K562 (cell line): ENCODE data around the gene DPM2. TPM values are rescaled to one million over a fixed set of nuclear protein-coding genes. Genes with fewer than 3 reads are reported as not detected.

Experiments
- ATAC-seq: fragments of 200-7000 bp; cut with Tn5 transposase; 3 replicates; pipeline ENCODE4 v1.9.1; 2020; ENCODE audit warnings: moderate library complexity
- BruUV-seq: library from RNA; stranded (reverse); fragments of 400-500 nt; replicated peaks from 2 replicates; lab custom pipeline; 2021; lab: Mats Ljungman, UMichigan
- CTCF ChIA-PET: fragments of 300-600 bp; formaldehyde crosslinking; extraction: SDS; loops from one replicate; lab custom pipeline; 2021; ENCODE audit warnings: low intra/inter-chr PET ratio; lab: Yijun Ruan, JAX
- POLR2A ChIA-PET: fragments of 300-600, 350-650 bp; sonication (Branson Sonifier 250); formaldehyde crosslinking; extraction: SDS; loops from one replicate; lab custom pipeline; 2021; ENCODE audit warnings: antibody characterized with exemption, inconsistent platforms; lab: Yijun Ruan, JAX
- DNase-seq, 4 experiments: peaks; one replicate each; pipeline versions ENCODE4 v3.0.0 to v3.0.0-alpha.2; 2011 to 2018; ENCODE audit warnings: low spot score in 3 of 4, mixed read lengths in 3 of 4; ENCODE audit errors: extremely low read depth in 1 of 4
- FAIRE-seq: peaks from 2 replicates; lab custom pipeline; 2011; peaks lifted over from hg19 to GRCh38; lab: Jason Lieb, UNC
- H2AFZ ChIP-seq: 2 replicates; pipeline ENCODE4 v1.6.0; 2011; ENCODE audit warnings: low read depth, low read length, control low read depth, inconsistent platforms
- H3K27ac ChIP-seq: fragments of 200-600 bp; 3 replicates; pipeline ENCODE4 v1.8.0; 2011; ENCODE audit warnings: low read depth, mild to moderate bottlenecking, control low read depth, inconsistent platforms, low read length, moderate library complexity, mixed read lengths; ENCODE audit errors: extremely low read depth
- H3K27me3 ChIP-seq, 2 experiments: fragments of 300-600 bp in 1 of 2; 2 replicates in 1 of 2; 3 replicates in 1 of 2; pipeline versions ENCODE4 v1.6.0 to v1.8.0; 2011; ENCODE audit warnings: inconsistent platforms in 2 of 2, low read length in 2 of 2, mild to moderate bottlenecking in 1 of 2, mixed read lengths in 1 of 2, moderate library complexity in 1 of 2; ENCODE audit not compliant: control insufficient read depth in 2 of 2, insufficient read depth in 2 of 2
- H3K36me3 ChIP-seq: fragments of 300-600 bp; 3 replicates; pipeline ENCODE4 v1.8.0; 2011; ENCODE audit warnings: mild to moderate bottlenecking, low read length, inconsistent platforms; ENCODE audit not compliant: control insufficient read depth, insufficient read depth
- H3K4me1 ChIP-seq, 2 experiments: fragments of 200-600 bp in 1 of 2; replicated peaks in 1 of 2; 2 replicates in 1 of 2; 3 replicates in 1 of 2; pipeline versions ENCODE4 v1.5.1 to v1.8.0; 2011; ENCODE audit warnings: inconsistent platforms in 2 of 2, low read length in 2 of 2, mild to moderate bottlenecking in 1 of 2, mixed read lengths in 1 of 2, moderate library complexity in 1 of 2; ENCODE audit not compliant: control insufficient read depth in 2 of 2, insufficient read depth in 2 of 2
- H3K4me2 ChIP-seq: 2 replicates; pipeline ENCODE4 v1.6.1; 2011; ENCODE audit warnings: low read length, control low read depth, inconsistent platforms, mixed read lengths; ENCODE audit not compliant: insufficient read depth
- H3K4me3 ChIP-seq: fragments of 200-600 bp; sonication (generic), shearing (Covaris generic); 2 replicates; pipeline ENCODE4 v1.5.1; 2016; ENCODE audit warnings: control low read depth, inconsistent platforms
- H3K79me2 ChIP-seq: fragments of 200-600 bp; 3 replicates; pipeline ENCODE4 v1.8.0; 2011; ENCODE audit warnings: low read length, inconsistent platforms; ENCODE audit not compliant: control insufficient read depth, insufficient read depth
- H3K9ac ChIP-seq, 2 experiments: 2 replicates each; pipeline versions ENCODE4 v1.6.0 to v1.6.1; 2011; ENCODE audit warnings: low read depth in 2 of 2, low read length in 2 of 2, control low read depth in 1 of 2, inconsistent platforms in 1 of 2, mild to moderate bottlenecking in 1 of 2, mixed read lengths in 1 of 2; ENCODE audit not compliant: insufficient read depth in 1 of 2
- H3K9me1 ChIP-seq: one replicate; pipeline ENCODE4 v1.6.0; 2011; ENCODE audit warnings: inconsistent platforms, mild to moderate bottlenecking, low read length, moderate library complexity; ENCODE audit not compliant: control insufficient read depth, insufficient read depth
- H3K9me3 ChIP-seq: replicated peaks from 2 replicates; pipeline ENCODE4 v1.5.1; 2011; ENCODE audit warnings: low read depth, low read length, inconsistent platforms; ENCODE audit not compliant: control insufficient read depth, insufficient read depth
- H4K20me1 ChIP-seq: replicated peaks from 2 replicates; pipeline ENCODE4 v1.6.1; 2011; ENCODE audit warnings: low read length, inconsistent platforms, mixed read lengths; ENCODE audit not compliant: control insufficient read depth, insufficient read depth
- CBX3 ChIP-seq, 2 experiments: IDR thresholded peaks; 1 replicate in 1 of 2; 2 replicates in 1 of 2; pipeline ENCODE4 v1.6.1; 2012; ENCODE audit warnings: inconsistent platforms in 2 of 2, low read length in 2 of 2, borderline replicate concordance in 1 of 2, control low read depth in 1 of 2
- ILF3 ChIP-seq: fragments of 450-650 bp; IDR thresholded peaks from 2 replicates; pipeline ENCODE4 v1.6.1; 2018; ENCODE audit warnings: antibody characterized with exemption, mild to moderate bottlenecking, moderate library complexity, borderline replicate concordance
- RAD51 ChIP-seq: fragments of 450-650 bp; IDR thresholded peaks from 2 replicates; pipeline ENCODE4 v1.7.1; 2016; ENCODE audit warnings: low read depth, mild to moderate bottlenecking, borderline replicate concordance
- REST ChIP-seq, 2 experiments: fragments of 450-650 bp; formaldehyde crosslinking in 1 of 2; IDR thresholded peaks; 2 replicates each; pipeline versions ENCODE4 v1.4.0 to v1.6.1; 2014 to 2020; ENCODE audit warnings: mild to moderate bottlenecking in 2 of 2, borderline replicate concordance in 1 of 2, low read depth in 1 of 2
- TAF7 ChIP-seq: fragments of 450-650 bp; IDR thresholded peaks from 2 replicates; pipeline ENCODE4 v1.6.1; 2016; ENCODE audit warnings: missing genetic modification characterization, missing compliant biosample characterization
- TFAP4 ChIP-seq: sonication (generic); formaldehyde crosslinking; IDR thresholded peaks from 2 replicates; pipeline ENCODE4 v1.8.0; 2022; ENCODE audit warnings: missing genetic modification reagents, mild to moderate bottlenecking, moderate library complexity, borderline replicate concordance
- ZNF143 ChIP-seq: sonication (generic); formaldehyde crosslinking; IDR thresholded peaks from 2 replicates; pipeline ENCODE4 v1.9.0; 2022; ENCODE audit warnings: mild to moderate bottlenecking, missing genetic modification reagents
- ZNF408 ChIP-seq: fragments of 250-450 bp; sonication (Bioruptor Pico); IDR thresholded peaks from 2 replicates; pipeline ENCODE4 v1.4.0; 2020; ENCODE audit warnings: low read depth, mild to moderate bottlenecking, moderate library complexity
- ZNF561 ChIP-seq: fragments of 450-650 bp; formaldehyde crosslinking; conservative IDR thresholded peaks from 2 replicates; pipeline ENCODE4 v1.4.0; 2020; ENCODE audit warnings: mild to moderate bottlenecking, moderate library complexity
- WGBS: fragments of 100-300 bp; shearing (Covaris generic); methylation state at CpG from one replicate; pipeline ENCODE4 v1.1.6; 2016; ENCODE audit warnings: low coverage, mixed read lengths; ENCODE audit not compliant: insufficient coverage; ENCODE audit errors: missing lambda C conversion rate; 5-methylcytosine and 5-hydroxymethylcytosine counted together
- in situ Hi-C: fragments of 300-500 bp; cut with MboI; formaldehyde crosslinking; loops from 4 replicates; pipeline ENCODE4 v1.15.0; 2018; ENCODE audit warnings: inconsistent platforms, mixed read lengths
- intact Hi-C: fragments of 100-400 bp; cut with micrococcal nuclease; formaldehyde crosslinking; loops from 2 replicates; pipeline ENCODE4 v1.14.2; 2022
- polyA plus RNA-seq, 8 experiments: library from polyadenylated mRNA; depleted of rRNA in 4 of 8; stranded (reverse) in 5 of 8; unstranded in 3 of 8; fragments of >200 nt; fragmentation: Nextera tagmentation in 2 of 8; fragmentation: Illumina TruSeq in 1 of 8; extraction: Ambion mirVana in 2 of 8; extraction: Trizol in 1 of 8; gene quantifications; 2 replicates each; pipeline versions ENCODE4 v1.2.1 to v1.2.3, GENCODE V29; 2011 to 2014; ENCODE audit warnings: inconsistent platforms in 1 of 8, missing spikeins in 1 of 8
- total RNA-seq, 7 experiments: library from RNA; depleted of rRNA in 6 of 7; stranded (reverse); fragments of >200 nt in 6 of 7; fragmentation: Illumina TruSeq in 2 of 7; extraction: Trizol in 2 of 7; gene quantifications; 2 replicates each; pipeline versions ENCODE4 v1.2.1 to v1.2.3, GENCODE V29; 2011 to 2021; ENCODE audit warnings: low replicate concordance in 1 of 7

The DPM2 gene
- total and polyA plus RNA-seq, 9 of the 15 experiments (the other 6 are each of a cell fraction or from before 2014, with no cell fraction given) = 43.5 to 126 (median 71.1) TPM

GRCh38 chr9:127955294-127956015 is 17.8 kb upstream of the DPM2 start (continued):
- TF ChIP-seq ZNF561 (CRISPR knock-in tag) (no peak), CBX3 (IDR thresholded peaks at IDR 0.05; ENCODE audit: borderline replicate concordance in 1 of 2, low read length in 2 of 2) (no peak), TAF7 (tag) (no peak), RAD51 (no peak), ZNF143 (CRISPR knock-in tag) (no peak), ZNF408 (CRISPR knock-in tag) (no peak), TFAP4 (CRISPR knock-in tag) (0 out of 2 replicates have a peak, but pooled peaks have one; percentile 32)

GRCh38 chr9:127954831-127955293 is 17.2 kb upstream of the DPM2 start:
- POLR2A ChIA-PET = interaction anchor here (0.5 to 3.0 kb wide), 4 partner anchors 10 to 264 kb away, joined by 3 to 18 read pairs (median 3); no protein-coding TSS in a partner anchor
- WGBS = 48% methylated on average over 12 of the region's 13 CpGs
- no peaks in the 10 kb centered on the region for H3K27me3 ChIP-seq
- no peak overlapping the region for H3K4me3 ChIP-seq
- DNase-seq (no peak), ATAC-seq (no peak), FAIRE-seq (no peak)
- peaks cover 22 to 46% of the 10 kb centered on the region in 2 experiments for H3K4me1 ChIP-seq
- CTCF ChIA-PET = interaction anchor here (1.2 to 2.1 kb wide), 2 partner anchors 76 to 80 kb away, joined by 5 to 11 read pairs; no protein-coding TSS in a partner anchor
- in situ Hi-C loops = no loop called here
- peak overlapping the region in 1 of 2 experiments; percentile 6; a peak in 2 of 4 replicates for H3K9ac ChIP-seq
- H3K27ac ChIP-seq = no peak overlapping the region
- H3K9me1 ChIP-seq = no peaks in the 10 kb centered on the region
- no peaks in the 10 kb centered on the region for H3K9me3 ChIP-seq
- no peaks in the 10 kb centered on the region for H3K36me3 ChIP-seq
- H3K4me2 ChIP-seq = no peak overlapping the region; the same call in 1 of the 2 replicates
- BruUV-seq = no TSS peak
- intact Hi-C loops = loop anchor here (1.0 kb wide), 1 partner anchor 80 kb away; no protein-coding TSS in a partner anchor
- H4K20me1 ChIP-seq = peaks cover 11% of the 10 kb centered on the region; the same call in 1 of the 2 replicates
- no peak overlapping the region for H2AFZ ChIP-seq
- H3K79me2 ChIP-seq = peaks cover 47% of the 10 kb centered on the region
- TF ChIP-seq REST (IDR thresholded peaks at IDR 0.05; ENCODE audit: borderline replicate concordance) (peak; percentile 28), REST (CRISPR knock-in tag; IDR thresholded peaks at IDR 0.05; ENCODE audit: low read depth) (no peak), ILF3 (no peak)
